ENCODE results near the gene RPLP2.

Gene RPLP2

DNA sequence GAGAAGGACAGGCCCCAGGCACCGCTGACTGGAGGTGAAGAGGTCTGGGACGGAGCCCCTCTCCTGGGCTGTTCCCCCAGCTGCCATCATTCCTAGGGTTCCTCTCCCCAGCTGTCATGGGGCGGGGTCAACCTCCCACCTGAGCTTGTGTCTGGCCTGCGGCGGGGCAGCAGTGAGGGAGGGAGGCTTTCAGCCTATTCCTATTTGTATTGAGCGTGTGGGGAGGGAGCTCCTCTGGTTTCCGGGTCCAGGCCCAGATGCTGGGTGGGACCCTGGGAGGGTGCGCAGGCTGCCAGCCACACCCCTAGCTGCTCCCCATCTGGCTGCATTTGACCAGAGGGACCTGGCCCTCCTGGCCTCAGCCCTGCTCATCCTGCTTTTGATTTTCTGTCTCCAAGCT lies 46.6 kb downstream of the RPLP2 start:
- H3K27ac ChIP-seq (ENCODE audit: low read depth, low read length): no peak overlapping the region
- H3K36me3 ChIP-seq (ENCODE audit: insufficient read depth, low read length): no peaks in the 10 kb centered on the region
- no peak overlapping the region for H3K9ac ChIP-seq (ENCODE audit: low read length)
- H3K4me1 ChIP-seq (ENCODE audit: insufficient read depth, low read length): peaks cover 19% of the 10 kb centered on the region
- H3K27me3 ChIP-seq (ENCODE audit: control insufficient read depth in 1 of 2, insufficient read depth in 2 of 2, low read length in 2 of 2): no peaks in the 10 kb centered on the region
- no peak overlapping the region for H3K4me3 ChIP-seq (ENCODE audit: low read depth in 1 of 2, low read length in 2 of 2)
- no peaks in the 10 kb centered on the region for H3K9me3 ChIP-seq (ENCODE audit: low read length)

DNA sequence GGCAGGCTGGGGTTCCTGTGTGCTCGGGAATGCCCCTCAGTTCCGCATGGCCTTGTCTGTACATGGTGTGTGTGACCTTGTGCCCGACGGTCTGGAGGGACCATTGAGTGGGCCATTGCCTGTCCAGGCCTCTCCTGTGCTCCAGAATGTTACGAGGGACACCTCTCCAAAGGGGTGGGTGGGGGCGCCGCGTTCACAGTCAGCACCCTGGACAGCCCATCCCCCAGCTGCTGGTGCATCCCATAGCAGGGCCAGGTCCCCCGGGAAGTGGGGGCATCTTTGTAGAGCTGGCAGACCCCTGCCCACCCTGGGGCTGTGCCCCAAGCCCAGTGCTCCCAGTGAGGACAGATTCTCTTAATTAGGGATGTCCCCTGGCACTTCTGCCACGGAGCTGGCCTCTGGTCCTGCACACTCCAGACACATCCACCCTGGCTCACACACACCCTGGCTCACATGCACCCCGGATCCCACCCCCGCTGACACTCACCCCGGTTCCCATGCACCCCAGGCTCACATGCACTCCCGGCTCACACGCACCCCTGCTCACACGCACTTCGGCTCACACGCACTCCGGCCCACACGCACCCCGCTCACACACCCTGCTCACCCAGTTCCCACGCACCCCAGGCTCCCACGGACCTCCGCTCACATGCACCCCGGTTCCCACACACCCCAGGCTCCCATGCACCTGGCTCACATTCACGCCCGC lies 48.4 kb downstream of the RPLP2 start:
- Histone ChIP-seq H3K27me3 (ENCODE audit: control insufficient read depth in 1 of 2, insufficient read depth in 2 of 2, low read length in 2 of 2) (peaks cover 0 to 4% of the 10 kb centered on the region in 2 donors), H3K4me3 (ENCODE audit: low read depth in 1 of 2, low read length in 2 of 2) (no peak overlapping the region), H3K27ac (ENCODE audit: low read depth, low read length) (no peak overlapping the region), H3K36me3 (ENCODE audit: insufficient read depth, low read length) (no peaks in the 10 kb centered on the region), H3K4me1 (ENCODE audit: insufficient read depth, low read length) (peaks cover 19% of the 10 kb centered on the region), H3K9me3 (ENCODE audit: low read length) (no peaks in the 10 kb centered on the region), H3K9ac (ENCODE audit: low read length) (no peak overlapping the region)

- no peak overlapping the region for H3K9ac ChIP-seq (ENCODE audit: low read length)
- peaks cover 4% of the 10 kb centered on the region for H3K36me3 ChIP-seq (ENCODE audit: insufficient read depth, low read length)
- no peaks in the 10 kb centered on the region for H3K9me3 ChIP-seq (ENCODE audit: low read length)
- H3K27me3 ChIP-seq (ENCODE audit: control insufficient read depth in 1 of 2, insufficient read depth in 2 of 2, low read length in 2 of 2): peaks cover 0 to 4% of the 10 kb centered on the region in 2 donors
- H3K4me3 ChIP-seq (ENCODE audit: low read depth in 1 of 2, low read length in 2 of 2): peak overlapping the region in 1 of 2 donors; percentile 29
- H3K27ac ChIP-seq (ENCODE audit: low read depth, low read length): no peak overlapping the region
- H3K4me1 ChIP-seq (ENCODE audit: insufficient read depth, low read length): peaks cover 19% of the 10 kb centered on the region
These were observed 49.1 kb downstream of the RPLP2 start for GRCh38 chr11:858762-859339.

GRCh38 chr11:859394-860131 lies 49.8 kb downstream of the RPLP2 start:
- Histone ChIP-seq H3K27ac (ENCODE audit: low read depth, low read length) (peak overlapping the region; percentile 90), H3K4me1 (ENCODE audit: insufficient read depth, low read length) (peaks cover 19% of the 10 kb centered on the region), H3K9ac (ENCODE audit: low read length) (no peak overlapping the region), H3K36me3 (ENCODE audit: insufficient read depth, low read length) (peaks cover 4% of the 10 kb centered on the region), H3K4me3 (ENCODE audit: low read depth in 1 of 2, low read length in 2 of 2) (peak overlapping the region; percentile 29 to 53), H3K9me3 (ENCODE audit: low read length) (no peaks in the 10 kb centered on the region), H3K27me3 (ENCODE audit: control insufficient read depth in 1 of 2, insufficient read depth in 2 of 2, low read length in 2 of 2) (peaks cover 0 to 4% of the 10 kb centered on the region in 2 donors)

GRCh38 chr11:860234-861104 lies 50.7 kb downstream of the RPLP2 start:
- peak overlapping the region; percentile 90 for H3K27ac ChIP-seq (ENCODE audit: low read depth, low read length)
- peaks cover 19% of the 10 kb centered on the region for H3K4me1 ChIP-seq (ENCODE audit: insufficient read depth, low read length)
- no peak overlapping the region for H3K9ac ChIP-seq (ENCODE audit: low read length)
- no peaks in the 10 kb centered on the region for H3K9me3 ChIP-seq (ENCODE audit: low read length)
- peaks cover 4% of the 10 kb centered on the region for H3K36me3 ChIP-seq (ENCODE audit: insufficient read depth, low read length)
- H3K27me3 ChIP-seq (ENCODE audit: control insufficient read depth in 1 of 2, insufficient read depth in 2 of 2, low read length in 2 of 2): peaks cover 0 to 4% of the 10 kb centered on the region in 2 donors
- H3K4me3 ChIP-seq (ENCODE audit: low read depth in 1 of 2, low read length in 2 of 2): peak overlapping the region; percentile 29 to 53

DNA sequence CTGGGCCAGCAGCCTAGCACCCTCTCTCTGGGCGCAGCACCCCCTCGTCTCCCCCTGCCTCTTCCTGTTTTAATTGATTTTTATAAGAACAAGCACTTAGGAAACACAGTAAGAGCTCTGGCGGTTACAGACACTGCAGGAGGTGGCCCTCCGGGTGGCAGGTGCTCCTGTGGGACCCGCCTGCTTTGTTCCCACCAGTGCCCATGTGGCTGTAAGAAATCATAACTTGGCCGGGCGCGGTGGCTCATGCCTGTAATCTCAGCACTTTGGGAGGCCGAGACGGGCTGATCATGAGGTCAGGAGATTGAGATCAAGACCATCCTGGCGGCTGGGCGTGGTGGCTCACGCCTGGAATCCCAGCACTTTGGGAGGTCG lies 51.3 kb downstream of the RPLP2 start:
- Histone ChIP-seq H3K4me1 (ENCODE audit: insufficient read depth, low read length) (peaks cover 19% of the 10 kb centered on the region), H3K36me3 (ENCODE audit: insufficient read depth, low read length) (peaks cover 4% of the 10 kb centered on the region), H3K27me3 (ENCODE audit: control insufficient read depth in 1 of 2, insufficient read depth in 2 of 2, low read length in 2 of 2) (peaks cover 0 to 4% of the 10 kb centered on the region in 2 donors), H3K27ac (ENCODE audit: low read depth, low read length) (no peak overlapping the region), H3K9me3 (ENCODE audit: low read length) (no peaks in the 10 kb centered on the region), H3K4me3 (ENCODE audit: low read depth in 1 of 2, low read length in 2 of 2) (no peak overlapping the region), H3K9ac (ENCODE audit: low read length) (no peak overlapping the region)

GRCh38 chr11:862081-862661 lies 52.4 kb downstream of the RPLP2 start:
- Histone ChIP-seq H3K9ac (ENCODE audit: low read length) (no peak overlapping the region), H3K36me3 (ENCODE audit: insufficient read depth, low read length) (peaks cover 4% of the 10 kb centered on the region), H3K27ac (ENCODE audit: low read depth, low read length) (no peak overlapping the region)

More at GRCh38 chr11:862081-862661, 52.4 kb downstream of the RPLP2 start:
- Histone ChIP-seq H3K4me3 (ENCODE audit: low read depth in 1 of 2, low read length in 2 of 2) (no peak overlapping the region), H3K9me3 (ENCODE audit: low read length) (no peaks in the 10 kb centered on the region), H3K4me1 (ENCODE audit: insufficient read depth, low read length) (peaks cover 19% of the 10 kb centered on the region), H3K27me3 (ENCODE audit: control insufficient read depth in 1 of 2, insufficient read depth in 2 of 2, low read length in 2 of 2) (peaks cover 0 to 4% of the 10 kb centered on the region in 2 donors)
